Vagina (tissue), 2 donors: ENCODE measurements around the gene KIF26A.

Experiments
- POLR2A ChIP-seq, 2 donors: fragments of 450-650 bp; IDR thresholded peaks; one replicate each; pipeline ENCODE4 v1.6.1; 2017; ENCODE audit warnings: antibody characterized with exemption in 2 of 2, mild to moderate bottlenecking in 2 of 2, moderate library complexity in 2 of 2
- TF ChIP-seq, protein P1 (sequence below), 3 experiments: fragments of 450-650 bp in 2 of 3; fragments of 200-600 bp in 1 of 3; sonication (generic) in 1 of 3; IDR thresholded peaks; one replicate each; pipeline ENCODE4 v1.5.1; 2017 to 2019; ENCODE audit warnings: antibody characterized with exemption in 3 of 3, mild to moderate bottlenecking in 2 of 3, moderate library complexity in 2 of 3

DNA sequence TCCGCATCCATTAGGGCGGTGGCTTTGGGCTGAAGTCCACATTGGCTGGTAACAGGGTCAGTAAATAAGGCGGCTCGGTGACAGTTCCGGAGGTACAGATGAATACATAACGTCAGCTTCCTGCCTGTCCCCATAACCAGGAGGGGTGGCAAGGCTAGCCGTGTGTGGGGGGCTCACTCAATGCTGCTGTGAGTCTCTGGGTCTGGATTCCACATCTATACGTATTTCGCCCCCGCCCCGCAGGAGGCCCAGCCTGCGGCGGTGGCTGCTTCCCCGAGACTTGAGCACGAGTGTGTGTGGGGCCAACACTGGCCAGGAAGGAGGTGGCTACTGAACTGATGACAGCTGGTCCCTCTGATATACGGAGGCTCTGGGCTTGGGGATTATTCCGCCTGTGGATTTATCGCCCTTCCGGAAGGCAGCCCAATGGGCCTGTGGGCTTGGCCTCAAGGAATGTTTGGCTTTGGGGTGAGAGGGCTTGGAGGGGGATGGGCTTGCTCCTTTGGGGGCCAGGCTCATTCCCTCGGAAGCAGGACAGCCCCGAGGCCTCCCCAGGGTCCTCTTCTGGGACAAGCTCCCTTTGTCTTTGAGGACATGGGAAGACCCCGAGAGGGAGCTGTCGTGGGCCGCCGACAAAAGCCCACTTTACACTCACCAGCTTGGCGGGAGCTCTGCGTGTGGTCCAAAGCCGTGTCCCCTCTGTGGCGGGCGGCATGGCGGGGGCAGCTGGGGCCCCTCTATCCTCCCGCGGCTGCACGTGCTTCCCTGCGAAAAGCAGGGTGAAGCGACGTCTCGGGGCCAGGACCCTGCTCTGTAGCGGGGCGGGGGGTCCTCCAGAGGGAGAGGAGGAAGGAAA, 82.1 kb downstream of the KIF26A start:
- TF ChIP-seq, protein P1, sequence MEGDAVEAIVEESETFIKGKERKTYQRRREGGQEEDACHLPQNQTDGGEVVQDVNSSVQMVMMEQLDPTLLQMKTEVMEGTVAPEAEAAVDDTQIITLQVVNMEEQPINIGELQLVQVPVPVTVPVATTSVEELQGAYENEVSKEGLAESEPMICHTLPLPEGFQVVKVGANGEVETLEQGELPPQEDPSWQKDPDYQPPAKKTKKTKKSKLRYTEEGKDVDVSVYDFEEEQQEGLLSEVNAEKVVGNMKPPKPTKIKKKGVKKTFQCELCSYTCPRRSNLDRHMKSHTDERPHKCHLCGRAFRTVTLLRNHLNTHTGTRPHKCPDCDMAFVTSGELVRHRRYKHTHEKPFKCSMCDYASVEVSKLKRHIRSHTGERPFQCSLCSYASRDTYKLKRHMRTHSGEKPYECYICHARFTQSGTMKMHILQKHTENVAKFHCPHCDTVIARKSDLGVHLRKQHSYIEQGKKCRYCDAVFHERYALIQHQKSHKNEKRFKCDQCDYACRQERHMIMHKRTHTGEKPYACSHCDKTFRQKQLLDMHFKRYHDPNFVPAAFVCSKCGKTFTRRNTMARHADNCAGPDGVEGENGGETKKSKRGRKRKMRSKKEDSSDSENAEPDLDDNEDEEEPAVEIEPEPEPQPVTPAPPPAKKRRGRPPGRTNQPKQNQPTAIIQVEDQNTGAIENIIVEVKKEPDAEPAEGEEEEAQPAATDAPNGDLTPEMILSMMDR (IDR thresholded peaks at IDR 0.05) = no peak
- no peak for TF ChIP-seq POLR2A (IDR thresholded peaks at IDR 0.05)
